Loucy (cell line): Measurements from ENCODE around the gene DISC1.

Experiments
- H2AFZ ChIP-seq: fragments of 200-600 bp; sonication (generic); 2 replicates; pipeline ENCODE4 v1.6.0; 2016; ENCODE audit warnings: antibody characterized with exemption, mild to moderate bottlenecking, low read length, moderate library complexity
- H3F3A ChIP-seq: fragments of 200-600 bp; 2 replicates; pipeline ENCODE4 v1.6.0; 2016; ENCODE audit warnings: antibody characterized with exemption, low read depth, mild to moderate bottlenecking
- H3K27me3 ChIP-seq: fragments of 200-600 bp; sonication (generic); 2 replicates; pipeline ENCODE4 v1.6.1; 2014; ENCODE audit warnings: low read length, mild to moderate bottlenecking; ENCODE audit not compliant: insufficient read depth, poor library complexity, severe bottlenecking
- H3K36me3 ChIP-seq: fragments of 200-600 bp; sonication (generic); 2 replicates; pipeline ENCODE4 v1.6.1; 2016; ENCODE audit warnings: low read length; ENCODE audit not compliant: insufficient read depth
- H3K4me1 ChIP-seq: fragments of 200-600 bp; sonication (generic); 2 replicates; pipeline ENCODE4 v1.5.1; 2014; ENCODE audit warnings: low read length, mild to moderate bottlenecking; ENCODE audit not compliant: insufficient read depth, poor library complexity, severe bottlenecking
- H3K4me2 ChIP-seq: fragments of 200-600 bp; sonication (generic); 2 replicates; pipeline ENCODE4 v1.6.0; 2014; ENCODE audit warnings: antibody characterized with exemption, low read length, low read depth, mild to moderate bottlenecking; ENCODE audit not compliant: poor library complexity, severe bottlenecking
- H3K4me3 ChIP-seq: fragments of 200-600 bp; sonication (generic); 2 replicates; pipeline ENCODE4 v1.5.1; 2014; ENCODE audit warnings: low read length, mild to moderate bottlenecking, mixed read lengths; ENCODE audit not compliant: poor library complexity, severe bottlenecking
- H3K79me2 ChIP-seq: fragments of 200-600 bp; sonication (generic); 2 replicates; pipeline ENCODE4 v1.6.1; 2014; ENCODE audit warnings: low read length; ENCODE audit not compliant: insufficient read depth
- H3K9ac ChIP-seq: fragments of 200-600 bp; sonication (generic); 2 replicates; pipeline ENCODE4 v1.6.0; 2014; ENCODE audit warnings: mild to moderate bottlenecking, low read depth, low read length, moderate library complexity; ENCODE audit not compliant: poor library complexity, severe bottlenecking
- H3K9me2 ChIP-seq: fragments of 200-600 bp; sonication (generic); replicated peaks from 2 replicates; pipeline ENCODE4 v1.6.1; 2016; ENCODE audit warnings: low read depth, low read length, mixed read lengths
- H3K9me3 ChIP-seq: fragments of 200-600 bp; sonication (generic); 2 replicates; pipeline ENCODE4 v1.6.1; 2014; ENCODE audit warnings: mild to moderate bottlenecking, antibody characterized with exemption, low read length, low read depth; ENCODE audit not compliant: insufficient read depth
- H4K20me1 ChIP-seq: fragments of 200-600 bp; sonication (generic); 2 replicates; pipeline ENCODE4 v1.6.0; 2014; ENCODE audit warnings: antibody characterized with exemption, low read length, mild to moderate bottlenecking; ENCODE audit not compliant: insufficient read depth, poor library complexity, severe bottlenecking
- CTCF ChIP-seq: fragments of 200-600 bp; sonication (generic); conservative IDR thresholded peaks from 2 replicates; pipeline ENCODE4 v1.5.1; 2014; ENCODE audit warnings: mild to moderate bottlenecking, antibody characterized with exemption, low read length
- EZH2phosphoT487 ChIP-seq: fragments of 200-600 bp; IDR thresholded peaks from 2 replicates; pipeline ENCODE4 v1.6.1; 2018; ENCODE audit warnings: antibody characterized with exemption, mild to moderate bottlenecking, moderate library complexity, borderline replicate concordance

The DISC1 gene

GRCh38 chr1:231964241-231964640 lies 337.7 kb downstream of the DISC1 start:
- Histone ChIP-seq H3F3A (no peaks in the 10 kb centered on the region), H4K20me1 (no peaks in the 10 kb centered on the region), H3K79me2 (no peaks in the 10 kb centered on the region), H3K9ac (no peak overlapping the region), H3K9me2 (no peaks in the 10 kb centered on the region), H3K4me1 (peaks cover 8% of the 10 kb centered on the region), H3K36me3 (peaks cover 5% of the 10 kb centered on the region; the same call in 1 of the 2 replicates), H3K4me3 (no peak overlapping the region), H3K27me3 (no peaks in the 10 kb centered on the region), H3K4me2 (no peak overlapping the region), H2AFZ (no peak overlapping the region), H3K9me3 (no peaks in the 10 kb centered on the region)
- TF ChIP-seq EZH2phosphoT487 (no peak), CTCF (no peak)

- no peaks in the 10 kb centered on the region for H3K9me2 ChIP-seq
- no peak overlapping the region for H2AFZ ChIP-seq
- H3K9me3 ChIP-seq: no peaks in the 10 kb centered on the region
- no peak for TF ChIP-seq EZH2phosphoT487
- TF ChIP-seq CTCF: no peak
- no peaks in the 10 kb centered on the region for H3K27me3 ChIP-seq
- no peaks in the 10 kb centered on the region for H4K20me1 ChIP-seq
- H3F3A ChIP-seq: no peaks in the 10 kb centered on the region
- peaks cover 8% of the 10 kb centered on the region for H3K4me1 ChIP-seq
- no peak overlapping the region for H3K4me2 ChIP-seq
- no peaks in the 10 kb centered on the region for H3K36me3 ChIP-seq
- H3K4me3 ChIP-seq: no peak overlapping the region
- H3K79me2 ChIP-seq: no peaks in the 10 kb centered on the region
- H3K9ac ChIP-seq: no peak overlapping the region
Observed at GRCh38 chr1:231964961-231965360, 338.4 kb downstream of the DISC1 start.

GRCh38 chr1:231965615-231966014 lies 339.0 kb downstream of the DISC1 start:
- no peak overlapping the region for H2AFZ ChIP-seq
- H3K4me1 ChIP-seq: peaks cover 8% of the 10 kb centered on the region
- TF ChIP-seq EZH2phosphoT487: no peak
- no peak for TF ChIP-seq CTCF
- H3F3A ChIP-seq: no peaks in the 10 kb centered on the region
- H3K9me2 ChIP-seq: no peaks in the 10 kb centered on the region
- no peaks in the 10 kb centered on the region for H4K20me1 ChIP-seq
- no peak overlapping the region for H3K4me3 ChIP-seq
- no peaks in the 10 kb centered on the region for H3K27me3 ChIP-seq
- H3K9me3 ChIP-seq: no peaks in the 10 kb centered on the region
- no peak overlapping the region for H3K4me2 ChIP-seq
- H3K9ac ChIP-seq: no peak overlapping the region
- H3K36me3 ChIP-seq: no peaks in the 10 kb centered on the region
- H3K79me2 ChIP-seq: no peaks in the 10 kb centered on the region
